Measurements from ENCODE around the gene ADAM12.

GRCh38 chr10:126160571-126160970 lies 227.7 kb downstream of the ADAM12 start:
- TF ChIP-seq CTCF (IDR thresholded peaks at IDR 0.05) = no peak
- no peak for TF ChIP-seq POLR2A (IDR thresholded peaks at IDR 0.05)
